ENCODE data around the gene ZNF804B.

ZNF804B gene

DNA sequence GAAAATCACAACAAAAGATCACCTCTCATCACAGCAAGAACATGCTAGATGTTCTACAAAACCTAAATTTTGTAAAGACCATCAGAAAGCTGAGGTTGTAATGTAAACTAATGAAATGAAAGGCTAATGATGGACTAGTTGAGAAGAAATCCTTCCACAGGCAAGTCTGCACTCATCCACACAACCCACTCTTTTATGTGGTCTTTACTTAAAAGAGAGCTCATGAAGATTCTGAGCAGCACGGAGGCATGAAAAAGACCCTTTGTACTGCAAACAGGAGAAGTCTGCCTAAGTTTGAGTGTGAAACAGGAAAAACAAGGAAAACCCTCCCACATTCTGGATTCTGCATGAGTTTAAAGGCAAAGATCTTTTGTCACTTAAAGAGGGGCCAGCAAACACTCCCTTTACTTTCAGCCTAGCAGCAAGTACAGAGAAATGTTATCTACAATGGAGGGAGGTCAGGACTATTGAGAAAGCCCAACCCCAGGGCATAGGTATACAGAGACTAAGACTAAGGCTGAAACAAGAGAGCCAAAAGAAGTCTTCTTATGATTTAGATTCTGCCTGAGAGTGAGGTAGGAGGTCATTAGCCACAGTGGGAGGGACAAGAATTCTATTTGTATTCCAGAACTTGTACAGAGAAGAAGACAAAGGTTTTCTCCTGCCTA, 557.2 kb downstream of the ZNF804B start:
- DNase-seq, result no peak

- DNase-seq, result no peak
These were observed 572.5 kb downstream of the ZNF804B start for GRCh38 chr7:89332026-89332425.

GRCh38 chr7:89334797-89335196, 575.3 kb downstream of the ZNF804B start:
- DNase-seq, result no peak

DNA sequence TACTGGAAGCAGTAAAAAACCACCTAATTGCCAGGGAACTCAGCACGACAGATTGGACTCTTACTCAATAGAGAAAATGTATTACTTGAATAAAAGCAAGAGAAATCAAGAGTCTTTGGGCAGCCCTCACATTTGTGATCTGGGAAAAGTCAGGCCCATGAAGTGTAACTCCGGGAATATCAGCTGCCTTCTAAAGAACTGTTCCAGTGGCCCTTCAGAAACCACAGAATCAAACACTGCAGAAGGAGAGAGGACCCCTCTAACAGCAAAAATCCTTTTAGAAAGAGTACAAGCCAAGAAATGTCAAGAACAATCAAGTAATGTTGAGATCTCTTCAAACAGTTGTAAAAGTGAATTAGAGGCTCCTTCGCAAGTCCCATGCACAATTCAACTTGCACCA, 576.0 kb downstream of the ZNF804B start:
- no peak for DNase-seq

DNA sequence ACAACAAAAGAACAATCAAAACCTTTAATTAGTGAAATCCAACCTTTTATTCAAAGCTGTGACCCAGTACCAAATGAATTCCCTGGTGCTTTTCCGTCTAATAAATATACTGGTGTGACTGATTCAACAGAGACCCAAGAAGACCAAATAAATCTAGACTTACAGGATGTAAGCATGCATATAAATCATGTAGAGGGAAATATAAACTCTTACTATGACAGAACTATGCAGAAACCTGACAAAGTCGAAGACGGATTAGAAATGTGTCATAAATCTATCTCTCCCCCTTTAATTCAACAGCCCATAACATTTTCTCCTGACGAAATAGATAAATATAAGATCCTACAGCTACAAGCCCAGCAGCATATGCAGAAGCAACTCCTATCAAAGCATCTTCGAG, 576.6 kb downstream of the ZNF804B start:
- no peak for DNase-seq

DNA sequence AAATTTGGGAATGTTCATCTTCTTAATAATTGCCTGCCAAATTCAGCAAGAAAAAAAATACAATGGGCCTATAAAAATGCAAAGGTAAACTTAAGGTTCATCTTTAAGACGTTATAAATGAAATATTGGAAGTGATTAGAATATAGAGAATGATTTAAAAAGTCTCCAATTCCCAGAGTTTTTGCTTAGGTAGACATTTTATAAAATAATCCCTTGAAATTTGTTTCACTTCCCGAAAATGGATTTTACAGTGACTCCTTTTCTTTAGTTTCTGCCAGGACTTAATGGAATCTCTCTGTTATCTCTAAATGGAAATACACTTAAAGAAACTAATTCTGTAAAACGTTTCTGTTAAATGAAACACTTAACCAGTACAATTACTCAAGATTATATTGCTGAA, 580.2 kb downstream of the ZNF804B start:
- no peak for DNase-seq

- DNase-seq, result no peak
These were observed 597.6 kb downstream of the ZNF804B start for GRCh38 chr7:89357121-89357520.

DNA sequence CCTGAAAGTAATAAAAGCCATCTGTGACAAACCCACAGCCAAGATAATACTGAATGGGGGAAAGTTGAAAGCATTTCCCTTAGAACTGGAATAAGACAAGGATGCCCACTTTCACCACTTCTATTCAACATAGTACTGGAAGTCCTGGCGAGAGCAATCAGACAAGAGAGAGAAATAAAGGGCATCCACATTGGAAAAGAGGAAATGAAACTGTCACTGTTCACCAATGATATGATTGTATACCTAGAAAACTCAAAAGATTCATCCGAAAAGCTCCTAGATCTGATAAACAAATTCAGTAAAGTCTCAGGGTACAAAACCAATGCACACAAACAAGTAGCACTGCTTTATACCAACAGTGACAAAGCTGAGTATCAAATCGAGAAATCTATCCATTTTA, 617.7 kb downstream of the ZNF804B start:
- DNase-seq, result no peak

- no peak for DNase-seq
These were observed 625.9 kb downstream of the ZNF804B start for GRCh38 chr7:89385411-89385810.

Measured in NCI-H2227 treated with DMSO at 0.1 percent for 48 hours (cell line).